RWPE1 (cell line): ENCODE data around the gene ERBB2.

Source experiments
- CTCF ChIA-PET: fragments of 350-600 bp; sonication (Branson Sonifier 250); formaldehyde crosslinking; extraction: SDS; loops from one replicate; lab custom pipeline; 2021; lab: Yijun Ruan, JAX
- POLR2A ChIA-PET: fragments of 400-600 bp; formaldehyde crosslinking; extraction: SDS; loops from one replicate; lab custom pipeline; 2020; ENCODE audit warnings: antibody characterized with exemption; ENCODE audit not compliant: low non-redundant PET; lab: Yijun Ruan, JAX
- DNase-seq: peaks from one replicate; pipeline ENCODE4 v3.0.0; 2012; ENCODE audit warnings: low spot score
- H3K27ac ChIP-seq: fragments of 450-650 bp; 2 replicates; pipeline ENCODE4 v1.5.1; 2017
- CTCF ChIP-seq: fragments of 450-650 bp; conservative IDR thresholded peaks from 2 replicates; pipeline ENCODE4 v1.5.1; 2017; ENCODE audit warnings: low read depth, mild to moderate bottlenecking

The ERBB2 gene

DNA sequence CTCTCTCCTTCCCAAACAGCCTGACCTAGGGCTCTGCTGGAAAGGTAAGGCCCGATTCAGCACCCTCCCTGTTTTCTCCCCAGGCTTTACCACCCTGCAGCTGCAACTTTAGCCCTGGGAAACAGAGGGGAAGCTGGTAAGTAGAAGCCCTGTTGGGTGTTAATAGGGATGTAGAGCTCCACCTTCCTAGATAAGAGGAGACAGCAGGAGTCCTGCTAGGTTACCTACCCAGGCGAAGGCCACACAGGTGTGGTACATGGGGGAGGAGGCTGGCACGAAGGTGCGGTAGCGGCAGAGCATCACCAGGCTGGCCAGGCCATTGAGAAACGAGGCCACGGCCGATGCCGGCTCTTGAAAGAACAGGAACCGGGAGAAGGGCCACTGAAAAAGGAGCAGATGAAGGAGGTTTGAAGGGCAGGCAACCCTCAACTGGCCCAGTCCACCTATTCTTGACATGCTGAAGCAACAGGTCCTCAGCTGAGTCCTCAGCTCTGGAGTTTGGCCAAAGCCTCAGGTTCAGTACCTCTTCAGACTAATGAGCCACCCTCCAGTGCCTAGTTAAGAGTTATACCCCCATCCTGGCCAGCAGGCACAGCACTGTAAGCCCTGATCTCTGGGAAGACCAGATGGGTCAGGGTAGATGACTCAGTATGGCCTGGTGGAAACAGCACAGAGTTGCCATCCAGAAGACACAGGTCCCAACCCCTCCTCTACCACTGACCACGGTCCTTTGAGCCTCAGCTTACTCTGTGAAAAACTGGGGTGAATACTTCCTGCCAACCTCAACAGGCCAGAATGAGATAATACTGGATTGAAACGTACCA is 15.3 kb upstream of the ERBB2 start:
- no peak overlapping the region for H3K27ac ChIP-seq
- ChIA-PET CTCF (interaction anchor here (0.7 kb wide), 1 partner anchor 10 kb away, joined by 3 read pairs; no protein-coding TSS in a partner anchor), POLR2A (no interaction called here)
- TF ChIP-seq CTCF = no peak
- DNase-seq = no peak

GRCh38 chr17:39687101-39687545 is 12.7 kb upstream of the ERBB2 start:
- POLR2A ChIA-PET = no interaction called here
- H3K27ac ChIP-seq = peak overlapping the region; percentile 96
- TF ChIP-seq CTCF = no peak
- CTCF ChIA-PET = interaction anchor here (0.6 to 1.4 kb wide), 4 partner anchors 15 to 298 kb away, joined by 3 read pairs; no protein-coding TSS in a partner anchor
- no peak for DNase-seq

DNA sequence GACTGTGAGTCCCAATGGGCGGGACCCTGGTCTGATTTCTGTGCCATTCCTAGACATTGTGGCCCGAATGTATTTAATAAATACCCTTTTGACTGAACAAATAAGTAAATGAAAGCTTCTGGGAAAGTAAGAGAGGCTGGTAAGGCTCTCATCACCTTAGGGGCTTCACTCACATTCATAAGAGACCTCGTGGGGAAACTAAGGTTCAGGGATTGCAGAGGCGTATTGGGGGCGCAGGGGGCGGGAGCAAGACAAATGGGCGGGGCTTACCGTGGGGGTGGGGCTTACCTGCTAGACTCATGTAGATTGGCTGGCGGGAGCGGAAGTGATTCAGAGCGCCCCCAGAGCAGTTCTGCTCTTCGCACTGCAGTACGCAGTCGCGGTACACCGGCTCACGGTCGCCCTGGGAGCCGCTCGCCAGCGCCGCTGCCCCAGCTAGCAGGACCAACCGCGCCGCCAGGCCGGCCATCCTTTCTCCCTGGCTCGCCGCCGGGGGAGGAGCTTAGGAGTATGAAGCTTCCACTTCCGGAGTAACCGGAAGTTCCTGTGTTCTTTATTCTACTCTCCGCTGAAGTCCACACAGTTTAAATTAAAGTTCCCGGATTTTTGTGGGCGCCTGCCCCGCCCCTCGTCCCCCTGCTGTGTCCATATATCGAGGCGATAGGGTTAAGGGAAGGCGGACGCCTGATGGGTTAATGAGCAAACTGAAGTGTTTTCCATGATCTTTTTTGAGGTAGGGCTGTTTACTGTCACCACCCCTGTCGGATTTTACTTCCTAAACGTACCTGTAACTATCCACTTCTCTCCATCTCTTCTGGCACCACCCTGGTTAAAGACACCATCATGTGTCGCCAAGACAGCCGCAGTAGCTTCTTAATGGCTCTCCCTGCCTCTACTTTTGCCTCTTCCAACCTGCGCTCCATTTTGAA is 12.1 kb upstream of the ERBB2 start, which contains the start of gene PGAP3:
PGAP3 (minus strand) TSS at position 512 of the 929 bp plus-strand sequence; CDS start at position 469, 43 bp downstream.
- CTCF ChIA-PET = interaction anchor here (0.6 to 1.4 kb wide), 6 partner anchors 16 to 299 kb away, joined by 3 to 4 read pairs (median 3); no protein-coding TSS in a partner anchor
- no peak for TF ChIP-seq CTCF
- H3K27ac ChIP-seq = peak within 1 kb of the TSS; percentile 96
- POLR2A ChIA-PET = interaction anchor here (0.5 to 2.3 kb wide), 3 partner anchors 12 to 65 kb away, joined by 3 to 10 read pairs (median 3); partner anchors contain the start of gene ERBB2
- DNase-seq = peak; percentile 97

DNA sequence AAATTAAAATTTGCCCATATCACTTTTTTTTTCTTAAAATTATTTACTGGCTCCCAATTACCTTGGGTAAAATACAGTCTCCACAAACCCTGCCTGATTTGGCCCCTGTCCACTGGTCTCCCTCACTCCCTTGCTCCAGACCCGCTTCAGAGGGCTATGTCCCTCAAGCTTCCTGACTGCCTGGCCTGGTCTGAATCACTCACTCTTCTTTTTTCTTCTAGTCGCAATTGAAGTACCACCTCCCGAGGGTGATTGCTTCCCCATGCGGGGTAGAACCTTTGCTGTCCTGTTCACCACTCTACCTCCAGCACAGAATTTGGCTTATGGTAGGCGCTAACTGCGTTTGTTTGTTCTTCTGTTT is 11.4 kb upstream of the ERBB2 start:
- no peak for DNase-seq
- ChIA-PET CTCF (interaction anchor here (0.6 to 1.4 kb wide), 5 partner anchors 11 to 67 kb away, joined by 3 to 4 read pairs (median 3); no protein-coding TSS in a partner anchor), POLR2A (interaction anchor here (0.5 to 2.3 kb wide), 4 partner anchors 11 to 65 kb away, joined by 3 to 10 read pairs (median 3); partner anchors contain the start of gene ERBB2)
- TF ChIP-seq CTCF = no peak
- H3K27ac ChIP-seq = peak overlapping the region; percentile 96

GRCh38 chr17:39688945-39689344 is 10.9 kb upstream of the ERBB2 start:
- no peak for TF ChIP-seq CTCF
- H3K27ac ChIP-seq = no peak overlapping the region; the same call in 1 of the 2 replicates
- POLR2A ChIA-PET = interaction anchor here (0.5 to 2.3 kb wide), 2 partner anchors 11 to 16 kb away, joined by 3 to 10 read pairs; partner anchors contain the start of gene ERBB2
- DNase-seq = no peak
- CTCF ChIA-PET = interaction anchor here (0.7 to 1.1 kb wide), 3 partner anchors 10 to 17 kb away, joined by 3 to 6 read pairs (median 4); no protein-coding TSS in a partner anchor
